Activated T-helper 2 cell treated with anti-CD3 and anti-CD28 coated beads, Interferon-gamma antibody, Interleukin-2, Interleukin-4, amounts not matched to agents 10 μg/mL and 5 μg/mL and 100 μg/mL, durations not matched to agents 14 hours and 24 hours and 36 hours (primary cell): Measurements from ENCODE around the gene NMBR. TPM values are rescaled to one million over a fixed set of nuclear protein-coding genes. Genes with fewer than 3 reads are reported as not detected.
"Not testable (repeated sequence)": the region's sequence is repeated elsewhere in the genome, so short reads cannot be mapped to it uniquely, and the experiment has no call there.

Experiments
- DNase-seq: peaks from one replicate; pipeline ENCODE4 v3.0.0; 2021; ENCODE audit warnings: low spot score
- H3K27ac Mint-ChIP-seq: one replicate; pipeline ENCODE4 v1.8.0; 2021; ENCODE audit warnings: mixed read lengths
- H3K27me3 Mint-ChIP-seq: one replicate; pipeline ENCODE4 v1.8.0; 2021; ENCODE audit warnings: low read depth, mixed read lengths
- H3K36me3 Mint-ChIP-seq: one replicate; pipeline ENCODE4 v1.8.0; 2021; ENCODE audit warnings: low read depth, mixed read lengths
- H3K4me1 Mint-ChIP-seq: one replicate; pipeline ENCODE4 v1.8.0; 2021; ENCODE audit warnings: low read depth, mixed read lengths
- H3K4me3 Mint-ChIP-seq: one replicate; pipeline ENCODE4 v1.8.0; 2021; ENCODE audit warnings: low read depth, mild to moderate bottlenecking, moderate library complexity, mixed read lengths
- H3K9me3 Mint-ChIP-seq: one replicate; pipeline ENCODE4 v1.8.0; 2021; ENCODE audit warnings: mixed read lengths
- intact Hi-C: fragments of 100-400 bp; cut with micrococcal nuclease; formaldehyde crosslinking; loops from one replicate; pipeline ENCODE4 v1.15.1; 2023
- total RNA-seq: library from RNA; stranded (reverse); gene quantifications from 2 replicates; pipeline ENCODE4 v1.2.3, GENCODE V29; 2022

NMBR gene
- total RNA-seq, 1 donor from 2014 or later, result not detected

DNA sequence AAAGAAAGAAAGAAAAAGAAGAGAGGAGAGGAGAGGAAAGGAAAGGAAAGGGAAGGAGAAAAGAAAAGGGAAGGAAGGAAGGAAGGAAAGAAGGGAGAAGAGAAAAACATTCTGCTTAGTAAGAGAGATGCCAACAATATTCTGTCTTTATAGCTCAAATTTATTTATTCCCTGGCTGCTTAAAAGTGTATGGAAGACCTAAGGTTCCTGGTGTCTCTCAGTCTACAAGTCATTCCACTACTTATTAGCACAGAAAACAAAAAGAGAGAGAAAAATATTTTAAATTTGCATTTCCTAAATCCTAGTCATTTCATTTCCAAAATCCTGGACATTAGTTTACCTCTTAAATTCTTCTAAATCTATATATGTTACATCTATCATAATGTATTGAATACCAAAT lies 67.8 kb downstream of the NMBR start:
- DNase-seq, result no peak
- no peak overlapping the region for H3K27ac Mint-ChIP-seq
- H3K36me3 Mint-ChIP-seq, result no peaks in the 10 kb centered on the region
- H3K27me3 Mint-ChIP-seq, result peaks cover 4% of the 10 kb centered on the region
- H3K4me1 Mint-ChIP-seq, result peaks cover 3% of the 10 kb centered on the region
- no peaks in the 10 kb centered on the region for H3K9me3 Mint-ChIP-seq
- intact Hi-C loops, result no loop called here
- H3K4me3 Mint-ChIP-seq, result no peak overlapping the region

DNA sequence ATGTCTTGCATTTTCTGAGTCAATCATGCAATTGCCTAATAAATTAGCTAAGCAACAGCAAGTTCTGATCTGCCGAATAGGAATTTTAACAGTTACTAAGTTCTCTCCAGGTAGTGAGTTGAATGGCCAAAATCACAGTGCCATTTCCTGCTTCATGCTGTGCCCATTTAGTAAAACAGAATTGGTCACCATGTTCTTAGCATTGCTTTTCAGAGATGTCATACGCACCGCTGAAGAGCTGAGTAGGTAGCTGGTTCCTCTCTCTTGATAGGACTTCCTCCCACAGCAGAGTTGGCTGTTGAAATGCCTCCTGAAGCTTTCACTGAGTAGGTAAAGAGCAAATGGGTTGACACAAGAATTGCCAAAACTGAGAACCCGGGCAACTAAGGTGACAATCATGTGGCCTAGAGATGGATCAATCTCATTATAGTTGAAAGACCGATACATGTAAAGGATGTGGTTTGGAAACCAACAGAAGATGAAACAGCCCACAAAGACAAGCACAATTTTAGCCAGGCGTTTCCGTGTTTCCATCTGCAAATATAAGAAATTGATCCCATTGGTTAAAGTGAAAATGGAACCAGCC lies 71.3 kb downstream of the NMBR start:
- no peaks in the 10 kb centered on the region for H3K36me3 Mint-ChIP-seq
- peaks cover 3% of the 10 kb centered on the region for H3K4me1 Mint-ChIP-seq
- H3K4me3 Mint-ChIP-seq, result no peak overlapping the region
- intact Hi-C loops, result no loop called here
- H3K9me3 Mint-ChIP-seq, result no peaks in the 10 kb centered on the region
- no peak overlapping the region for H3K27ac Mint-ChIP-seq
- no peaks in the 10 kb centered on the region for H3K27me3 Mint-ChIP-seq
- no peak for DNase-seq

DNA sequence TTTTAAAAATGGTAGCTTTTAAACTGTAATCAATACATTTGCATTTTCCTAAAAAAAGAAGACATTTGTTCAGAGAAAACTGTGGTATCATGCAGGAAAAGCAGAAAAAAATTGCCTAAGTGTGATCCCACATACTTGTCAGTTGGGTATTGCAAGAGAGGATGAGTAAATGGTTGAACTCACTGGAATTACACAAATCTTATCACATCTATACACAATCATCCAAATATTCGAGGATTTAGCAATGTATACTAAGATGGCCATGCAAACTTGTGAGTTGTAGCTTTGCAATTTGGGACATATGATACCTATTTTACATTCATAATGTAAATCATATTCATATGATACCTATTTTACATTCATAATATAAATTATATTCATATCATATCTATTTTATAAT lies 72.4 kb downstream of the NMBR start:
- intact Hi-C loops, result no loop called here
- Mint-ChIP-seq H3K36me3 (no peaks in the 10 kb centered on the region), H3K4me1 (peaks cover 3% of the 10 kb centered on the region), H3K9me3 (no peaks in the 10 kb centered on the region), H3K27me3 (no peaks in the 10 kb centered on the region), H3K27ac (no peak overlapping the region), H3K4me3 (no peak overlapping the region)
- no peak for DNase-seq

DNA sequence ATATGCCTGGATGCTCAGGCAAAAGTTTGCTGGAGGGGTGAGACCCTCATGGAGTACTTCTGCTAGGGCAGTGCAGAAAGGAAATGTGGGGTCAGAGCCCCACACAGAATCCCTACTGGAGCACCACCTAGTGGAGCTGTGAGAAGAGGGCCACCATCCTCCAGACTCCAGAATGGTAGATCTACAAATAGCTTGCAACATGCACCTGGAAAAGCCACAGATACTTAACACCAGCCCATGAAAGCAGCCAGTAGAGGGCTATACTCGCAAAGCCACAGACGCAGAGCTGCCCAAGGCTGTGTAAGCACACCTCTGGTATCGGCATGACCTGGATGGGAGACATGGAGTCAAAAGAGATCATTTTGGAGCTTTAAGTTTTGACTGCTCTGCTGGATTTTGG lies 74.9 kb downstream of the NMBR start:
- intact Hi-C loops, result no loop called here
- Mint-ChIP-seq H3K4me1 (peaks cover 3% of the 10 kb centered on the region), H3K9me3 (no peaks in the 10 kb centered on the region), H3K27me3 (no peaks in the 10 kb centered on the region), H3K27ac (no peak overlapping the region), H3K36me3 (no peaks in the 10 kb centered on the region), H3K4me3 (no peak overlapping the region)
- no peak for DNase-seq

DNA sequence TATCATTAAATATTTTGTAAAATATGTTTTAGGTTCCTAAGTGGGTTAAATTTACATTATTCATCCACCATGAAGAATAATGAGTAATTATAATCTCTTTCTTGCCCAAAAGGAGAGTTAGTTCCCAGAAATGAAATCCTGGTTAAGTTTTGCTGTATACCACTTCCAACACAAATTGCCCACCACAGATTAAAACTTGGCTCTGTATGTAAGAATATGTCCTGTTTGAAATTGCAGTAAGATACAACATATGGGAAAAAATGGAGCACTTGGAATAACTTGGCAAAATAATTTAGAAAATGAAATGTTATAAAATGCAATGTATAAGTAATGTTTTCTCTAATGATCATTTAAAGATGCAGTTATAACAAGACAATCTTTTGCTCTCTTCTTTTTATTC lies 78.5 kb downstream of the NMBR start:
- Mint-ChIP-seq H3K9me3 (no peaks in the 10 kb centered on the region), H3K36me3 (no peaks in the 10 kb centered on the region), H3K4me3 (no peak overlapping the region), H3K27ac (no peak overlapping the region), H3K27me3 (no peaks in the 10 kb centered on the region), H3K4me1 (no peaks in the 10 kb centered on the region)
- DNase-seq, result no peak
- intact Hi-C loops, result no loop called here

DNA sequence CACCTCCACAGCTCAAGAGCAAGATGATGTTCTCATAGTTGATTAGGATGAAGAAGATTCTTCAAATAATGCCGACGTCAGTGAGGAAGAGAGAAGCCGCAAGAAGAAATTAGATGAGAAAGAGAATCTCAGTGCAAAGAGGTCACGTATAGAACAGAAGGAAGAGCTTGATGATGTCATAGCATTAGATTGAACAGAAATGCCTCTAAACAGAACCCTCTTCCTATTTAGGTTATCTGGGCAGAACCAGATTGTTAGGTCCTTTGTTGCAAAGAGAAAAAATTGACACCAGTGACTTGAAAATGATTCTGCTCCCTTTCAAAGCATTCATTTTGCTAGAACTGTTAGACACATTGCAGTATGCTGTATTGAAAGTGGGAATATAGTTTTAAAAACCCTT lies 84.1 kb downstream of the NMBR start:
- H3K4me1 Mint-ChIP-seq, result not testable (repeated sequence)

DNA sequence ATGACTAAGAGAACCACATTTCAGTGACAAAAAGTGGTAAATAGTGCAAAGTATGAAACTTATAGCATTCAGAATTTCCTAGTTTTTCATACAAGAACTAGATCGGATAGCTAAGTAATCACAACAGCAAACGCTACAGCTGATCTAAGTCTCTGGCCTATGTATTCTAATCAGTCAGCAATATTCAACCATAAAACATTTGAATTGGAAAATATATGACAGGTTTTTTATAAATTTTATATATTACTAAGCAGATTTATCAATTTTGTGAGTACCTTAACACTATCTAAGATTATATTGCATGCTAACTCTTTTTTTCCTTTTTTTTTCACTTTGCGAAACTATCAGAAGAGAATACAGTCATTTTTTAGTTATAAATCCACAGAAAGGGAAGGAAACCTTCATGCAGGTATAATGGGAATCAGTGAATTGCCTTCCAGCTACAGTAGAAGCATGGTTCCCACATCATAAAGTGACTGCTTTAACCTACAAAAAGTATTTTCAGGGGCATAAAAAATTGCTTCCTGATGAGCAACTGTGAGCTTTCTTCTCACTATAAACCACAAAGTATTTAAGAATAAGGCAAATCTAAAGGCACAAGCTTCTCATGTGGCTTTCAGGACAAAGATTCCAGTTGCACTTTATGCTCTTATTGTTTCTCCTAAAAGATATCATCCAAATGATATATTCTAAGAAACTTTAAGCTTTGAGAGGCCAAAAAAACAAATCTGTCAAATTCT lies 88.2 kb downstream of the NMBR start:
- no peaks in the 10 kb centered on the region for H3K4me1 Mint-ChIP-seq
- H3K9me3 Mint-ChIP-seq, result no peaks in the 10 kb centered on the region
- peaks cover 5% of the 10 kb centered on the region for H3K27me3 Mint-ChIP-seq
- H3K36me3 Mint-ChIP-seq, result no peaks in the 10 kb centered on the region
- intact Hi-C loops, result no loop called here
- no peak for DNase-seq
- H3K4me3 Mint-ChIP-seq, result no peak overlapping the region
- no peak overlapping the region for H3K27ac Mint-ChIP-seq

More for the DNA sequence above, 84.1 kb downstream of the NMBR start:
- H3K9me3 Mint-ChIP-seq, H3K27ac Mint-ChIP-seq, H3K27me3 Mint-ChIP-seq, H3K36me3 Mint-ChIP-seq, intact Hi-C loops, H3K4me3 Mint-ChIP-seq, DNase-seq: not testable (repeated sequence)

DNA sequence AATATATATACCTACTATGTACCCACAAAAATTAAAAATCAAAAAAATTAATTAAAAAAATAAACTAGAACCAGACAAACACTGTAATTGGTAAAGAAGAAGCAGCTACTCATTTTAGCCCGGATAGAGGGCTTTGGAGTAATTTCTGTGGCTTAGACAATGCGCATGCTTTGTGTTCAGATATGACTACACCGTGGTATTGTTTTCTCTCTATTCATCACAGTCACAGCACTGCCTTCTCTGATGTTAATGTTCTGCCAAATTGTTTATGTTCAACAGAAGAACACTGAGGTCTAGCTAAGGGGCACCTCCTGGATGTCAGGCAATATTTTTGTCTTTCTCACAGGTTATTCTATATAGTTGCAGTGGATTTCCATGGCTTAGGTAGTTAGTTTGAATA lies 91.7 kb downstream of the NMBR start:
- H3K27me3 Mint-ChIP-seq, result peaks cover 2% of the 10 kb centered on the region
- H3K36me3 Mint-ChIP-seq, result no peaks in the 10 kb centered on the region
- DNase-seq, result no peak

DNA sequence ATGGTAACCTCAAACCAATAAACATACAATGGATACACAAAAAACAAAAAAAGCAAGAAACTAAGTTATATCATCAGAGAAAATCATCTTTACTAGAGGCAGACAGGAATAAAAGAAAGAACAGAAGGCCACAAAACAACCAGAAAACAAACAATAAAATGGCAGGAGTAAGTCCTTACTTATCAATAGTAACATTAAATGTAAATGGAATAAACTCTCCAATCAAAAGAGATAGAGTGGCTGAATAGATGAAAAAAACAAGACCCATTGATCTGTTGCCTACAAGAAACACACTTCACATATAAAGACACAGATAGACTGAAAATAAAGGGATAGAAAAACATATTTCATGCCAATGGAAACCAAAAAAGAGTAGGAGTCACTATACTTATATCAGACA lies 95.5 kb downstream of the NMBR start:
- H3K27me3 Mint-ChIP-seq, result peaks cover 2% of the 10 kb centered on the region
- DNase-seq, result no peak
- no peak overlapping the region for H3K27ac Mint-ChIP-seq
- no peak overlapping the region for H3K4me3 Mint-ChIP-seq
- intact Hi-C loops, result no loop called here
- no peaks in the 10 kb centered on the region for H3K4me1 Mint-ChIP-seq
- H3K36me3 Mint-ChIP-seq, result no peaks in the 10 kb centered on the region
- H3K9me3 Mint-ChIP-seq, result peaks cover 11% of the 10 kb centered on the region

More for the DNA sequence above, 91.7 kb downstream of the NMBR start:
- H3K4me3 Mint-ChIP-seq, result no peak overlapping the region
- no peak overlapping the region for H3K27ac Mint-ChIP-seq
- H3K9me3 Mint-ChIP-seq, result peaks cover 11% of the 10 kb centered on the region
- intact Hi-C loops, result no loop called here
- H3K4me1 Mint-ChIP-seq, result no peaks in the 10 kb centered on the region

DNA sequence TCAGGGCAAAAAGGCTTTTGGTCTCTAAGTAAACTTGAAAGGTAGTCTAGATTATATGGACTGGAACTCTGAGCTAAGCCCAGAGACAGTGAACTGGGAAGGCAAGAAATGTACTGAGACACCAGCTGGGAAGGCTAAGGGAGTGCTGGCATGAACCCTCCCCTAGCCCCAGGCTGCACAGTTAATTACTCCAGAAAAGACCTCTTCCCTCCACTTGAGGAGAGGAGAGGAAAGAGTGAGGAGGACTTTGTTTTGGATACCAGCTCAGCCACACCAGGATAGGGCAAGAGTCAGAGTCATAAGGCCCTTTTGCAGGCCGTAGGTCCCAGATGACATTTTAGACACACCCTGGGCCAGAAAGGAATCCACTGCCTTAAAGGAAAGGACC lies 98.3 kb downstream of the NMBR start:
- no peaks in the 10 kb centered on the region for H3K4me1 Mint-ChIP-seq
- H3K36me3 Mint-ChIP-seq, result no peaks in the 10 kb centered on the region
- no peak overlapping the region for H3K4me3 Mint-ChIP-seq
- H3K9me3 Mint-ChIP-seq, result peaks cover 11% of the 10 kb centered on the region
- no peak for DNase-seq
- no peak overlapping the region for H3K27ac Mint-ChIP-seq
- no peaks in the 10 kb centered on the region for H3K27me3 Mint-ChIP-seq
- intact Hi-C loops, result no loop called here

DNA sequence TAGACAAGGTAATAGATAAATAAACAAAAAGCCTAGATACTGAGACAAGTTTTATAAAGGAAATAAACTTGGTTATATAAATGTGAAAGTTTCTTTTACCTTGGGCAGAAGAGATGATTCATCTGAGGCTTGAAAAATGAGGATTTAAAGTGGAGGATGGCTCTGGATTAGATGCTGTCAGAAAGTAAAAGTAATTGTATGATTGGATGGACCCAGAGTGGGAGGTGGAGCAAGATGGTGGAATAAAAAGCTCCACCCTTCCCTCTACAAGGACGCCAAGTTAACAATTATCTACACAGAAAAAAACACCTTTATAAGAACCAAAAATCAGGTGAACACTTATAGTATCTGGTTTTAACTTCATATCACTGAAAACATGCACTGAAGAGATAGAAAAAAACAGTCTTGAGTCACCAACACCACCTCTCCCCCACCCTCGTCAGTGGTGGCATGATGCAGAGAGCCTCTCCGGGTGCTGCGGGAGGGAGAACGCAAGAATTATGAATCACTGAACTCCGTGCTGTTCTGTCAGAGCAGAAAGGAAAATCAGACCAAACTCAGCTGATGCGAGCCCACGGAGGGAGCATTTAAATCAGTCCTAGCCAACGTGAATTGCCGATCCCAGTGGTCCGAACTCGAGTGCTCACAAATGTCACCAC lies 98.9 kb downstream of the NMBR start:
- H3K4me3 Mint-ChIP-seq, result no peak overlapping the region
- H3K27me3 Mint-ChIP-seq, result no peaks in the 10 kb centered on the region
- no peak overlapping the region for H3K27ac Mint-ChIP-seq
- H3K4me1 Mint-ChIP-seq, result no peaks in the 10 kb centered on the region
- intact Hi-C loops, result no loop called here
- no peaks in the 10 kb centered on the region for H3K36me3 Mint-ChIP-seq
- no peak for DNase-seq
- peaks cover 8% of the 10 kb centered on the region for H3K9me3 Mint-ChIP-seq

DNA sequence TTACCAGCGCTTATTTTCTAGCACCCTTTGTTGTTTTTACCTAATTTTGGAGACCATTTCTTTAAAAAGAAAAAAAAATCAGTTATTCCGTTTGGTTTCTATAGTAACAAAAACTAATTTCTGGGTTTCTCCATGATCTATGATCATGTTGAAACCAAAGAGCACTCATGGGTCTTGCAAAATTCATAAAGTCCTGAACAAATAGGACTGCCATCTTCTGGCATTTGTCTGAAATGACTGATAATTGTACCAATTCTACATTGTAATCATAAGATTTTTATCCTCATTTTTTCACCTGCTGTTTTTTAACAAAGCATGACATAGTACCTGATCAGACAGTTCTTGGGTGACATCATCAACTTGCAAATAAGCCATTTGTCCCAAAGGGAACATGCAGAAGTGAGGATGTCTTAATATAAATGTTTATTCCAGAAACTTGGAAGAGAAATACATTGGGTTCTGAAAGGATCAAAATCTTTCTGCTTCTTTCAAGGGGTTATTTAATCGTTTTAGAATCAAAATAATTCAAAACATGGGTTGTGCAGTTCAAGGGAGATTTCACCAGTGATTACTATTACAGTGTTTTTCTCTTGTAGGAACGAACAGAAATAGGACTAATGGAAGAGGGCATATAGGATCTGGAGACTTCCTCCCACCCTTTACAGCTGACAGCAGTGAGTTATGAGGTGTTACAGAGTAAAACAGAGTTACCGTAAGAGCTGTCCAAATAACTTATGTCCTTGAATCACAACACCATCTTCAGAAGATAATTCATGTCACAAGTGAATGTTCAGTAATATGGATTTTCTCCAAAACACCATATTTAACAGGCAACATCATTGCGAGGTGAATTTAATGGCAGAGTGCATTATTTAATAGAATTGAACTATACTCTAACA lies 101.3 kb downstream of the NMBR start:
- H3K27ac Mint-ChIP-seq, result no peak overlapping the region
- intact Hi-C loops, result no loop called here
- H3K4me3 Mint-ChIP-seq, result no peak overlapping the region
- no peak for DNase-seq
- H3K36me3 Mint-ChIP-seq, result no peaks in the 10 kb centered on the region
- H3K4me1 Mint-ChIP-seq, result no peaks in the 10 kb centered on the region
- H3K27me3 Mint-ChIP-seq, result no peaks in the 10 kb centered on the region
- no peaks in the 10 kb centered on the region for H3K9me3 Mint-ChIP-seq
